Nephron progenitor cell (in vitro differentiated cells): ENCODE data around the gene CNTN5.

Experiments
- DNase-seq: peaks from one replicate; pipeline ENCODE4 v3.0.0; 2021
- H3K27ac Mint-ChIP-seq: 2 replicates; pipeline ENCODE4 v1.8.0; 2021; ENCODE audit warnings: mild to moderate bottlenecking, moderate library complexity, mixed read lengths
- H3K27me3 Mint-ChIP-seq: 2 replicates; pipeline ENCODE4 v1.8.0; 2021; ENCODE audit warnings: mild to moderate bottlenecking, low read depth, mixed read lengths; ENCODE audit not compliant: poor library complexity
- H3K36me3 Mint-ChIP-seq: 2 replicates; pipeline ENCODE4 v1.8.0; 2021; ENCODE audit warnings: low read depth, mixed read lengths
- H3K4me1 Mint-ChIP-seq: 2 replicates; pipeline ENCODE4 v1.8.0; 2021; ENCODE audit warnings: mixed read lengths
- H3K4me3 Mint-ChIP-seq: 2 replicates; pipeline ENCODE4 v1.8.0; 2021; ENCODE audit warnings: mild to moderate bottlenecking, moderate library complexity, mixed read lengths
- H3K9me3 Mint-ChIP-seq: 2 replicates; pipeline ENCODE4 v1.8.0; 2021; ENCODE audit warnings: mild to moderate bottlenecking, moderate library complexity, mixed read lengths
- CTCF ChIP-seq: fragments of 200-600 bp; sonication (generic); IDR thresholded peaks from 2 replicates; pipeline ENCODE4 v1.5.0; 2021; ENCODE audit warnings: antibody characterized with exemption

The CNTN5 gene

DNA sequence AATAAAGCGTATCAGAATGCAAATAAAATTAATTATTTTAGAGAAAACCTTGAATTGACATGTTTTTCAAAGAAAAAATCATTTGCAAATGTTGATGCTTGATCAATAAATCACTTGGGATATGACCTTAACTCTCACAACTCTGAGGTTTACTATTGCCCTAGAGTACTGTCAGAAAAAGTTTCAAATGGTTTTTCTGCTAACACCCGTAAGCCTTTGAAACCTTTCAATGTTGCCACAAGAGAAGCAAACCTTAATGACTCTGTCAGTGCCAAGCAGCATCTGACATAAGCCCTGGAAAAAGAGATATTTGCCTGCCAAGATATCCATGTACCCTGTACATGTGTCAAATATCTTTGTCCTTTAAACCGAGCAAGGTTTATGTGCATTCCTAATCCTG, 1282.1 kb downstream of the CNTN5 start:
- Mint-ChIP-seq H3K4me1 (no peaks in the 10 kb centered on the region), H3K9me3 (no peaks in the 10 kb centered on the region), H3K27ac (no peak overlapping the region), H3K27me3 (no peaks in the 10 kb centered on the region), H3K4me3 (no peak overlapping the region), H3K36me3 (no peaks in the 10 kb centered on the region)
- TF ChIP-seq CTCF: no peak
- no peak for DNase-seq

DNA sequence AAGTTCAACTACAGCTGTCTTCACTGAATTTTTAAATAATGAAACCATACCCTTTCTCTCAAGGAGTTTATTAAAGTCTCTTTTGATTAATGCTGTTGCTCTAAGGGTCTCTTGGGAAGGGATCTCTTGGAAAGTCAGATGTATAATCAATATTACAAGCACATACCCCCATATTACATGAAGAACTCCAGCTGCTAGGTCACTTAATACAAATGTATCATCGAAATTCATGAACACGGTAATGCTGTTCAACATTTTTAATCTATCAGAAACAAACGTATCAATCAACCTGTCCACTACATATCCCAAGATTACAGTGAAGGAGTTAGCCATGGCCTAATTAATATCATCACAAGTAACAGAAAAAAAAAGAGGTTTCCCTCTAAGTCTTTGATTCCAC, 1283.1 kb downstream of the CNTN5 start:
- Mint-ChIP-seq H3K27me3 (no peaks in the 10 kb centered on the region), H3K36me3 (no peaks in the 10 kb centered on the region), H3K9me3 (no peaks in the 10 kb centered on the region), H3K27ac (no peak overlapping the region), H3K4me1 (no peaks in the 10 kb centered on the region), H3K4me3 (no peak overlapping the region)
- no peak for DNase-seq
- TF ChIP-seq CTCF: no peak

- Mint-ChIP-seq H3K9me3 (no peaks in the 10 kb centered on the region), H3K27ac (no peak overlapping the region), H3K4me1 (peaks cover 6% of the 10 kb centered on the region), H3K4me3 (no peak overlapping the region), H3K27me3 (no peaks in the 10 kb centered on the region), H3K36me3 (no peaks in the 10 kb centered on the region)
- TF ChIP-seq CTCF: no peak
- no peak for DNase-seq
Observed at GRCh38 chr11:100308202-100308601, 1287.5 kb downstream of the CNTN5 start.

GRCh38 chr11:100315946-100316345, 1295.2 kb downstream of the CNTN5 start:
- Mint-ChIP-seq H3K27me3 (no peaks in the 10 kb centered on the region), H3K4me1 (peaks cover 7% of the 10 kb centered on the region), H3K4me3 (no peak overlapping the region), H3K9me3 (peaks cover 4% of the 10 kb centered on the region), H3K27ac (no peak overlapping the region), H3K36me3 (no peaks in the 10 kb centered on the region)
- no peak for DNase-seq
- TF ChIP-seq CTCF: no peak

GRCh38 chr11:100316952-100317351, 1296.2 kb downstream of the CNTN5 start:
- Mint-ChIP-seq H3K4me1 (peaks cover 7% of the 10 kb centered on the region), H3K9me3 (peaks cover 4% of the 10 kb centered on the region)

More at GRCh38 chr11:100316952-100317351, 1296.2 kb downstream of the CNTN5 start:
- TF ChIP-seq CTCF: no peak
- Mint-ChIP-seq H3K36me3 (no peaks in the 10 kb centered on the region), H3K4me3 (no peak overlapping the region), H3K27me3 (no peaks in the 10 kb centered on the region), H3K27ac (no peak overlapping the region)
- no peak for DNase-seq
